Fibroblast of the aortic adventitia (primary cell): ENCODE data around the gene YTHDF1. TPM values are rescaled to one million over a fixed set of nuclear protein-coding genes. Genes with fewer than 3 reads are reported as not detected.
"Not testable (repeated sequence)": the region's sequence is repeated elsewhere in the genome, so short reads cannot be mapped to it uniquely, and the experiment has no call there.

ENCODE experiments used
- DNase-seq: peaks from one replicate; pipeline ENCODE4 v3.0.0-alpha.2; 2010; ENCODE audit warnings: low read depth
- H3K4me3 ChIP-seq: 2 replicates; pipeline ENCODE4 v1.5.1; 2011; ENCODE audit warnings: low read depth, mild to moderate bottlenecking, control low read depth, low read length, moderate library complexity
- CTCF ChIP-seq: IDR thresholded peaks from 2 replicates; pipeline ENCODE4 v1.5.1; 2011; ENCODE audit warnings: mild to moderate bottlenecking, low read length, control low read depth, inconsistent platforms; ENCODE audit not compliant: insufficient read depth
- total RNA-seq: library from RNA; depleted of rRNA; stranded (reverse); fragments of >200 nt; gene quantifications from 2 replicates; pipeline ENCODE4 v1.2.3, GENCODE V29; 2012; ENCODE audit warnings: low replicate concordance

Gene YTHDF1
- total RNA-seq, 1 donor: 24.8 TPM

- H3K4me3 ChIP-seq: no peak overlapping the region
- DNase-seq: no peak
- TF ChIP-seq CTCF: no peak
These were observed 38.9 kb upstream of the YTHDF1 start for GRCh38 chr20:63254606-63255384.

- H3K4me3 ChIP-seq: peak within 1 kb of the TSS; percentile 9
- DNase-seq: no peak
These were observed 38.3 kb upstream of the YTHDF1 start, which contains the start of gene NKAIN4 for GRCh38 chr20:63254232-63254605. Gene NKAIN4 (minus strand): TSS chr20:63254463. CDS start chr20:63254450, 13 bp downstream.

GRCh38 chr20:63253438-63254231 is 37.7 kb upstream of the YTHDF1 start:
- no peak for TF ChIP-seq CTCF
- H3K4me3 ChIP-seq: peak overlapping the region; percentile 9
- DNase-seq: no peak

More at GRCh38 chr20:63254232-63254605, 38.3 kb upstream of the YTHDF1 start, which contains the start of gene NKAIN4:
- TF ChIP-seq CTCF: no peak

GRCh38 chr20:63253065-63253437 is 37.1 kb upstream of the YTHDF1 start:
- DNase-seq: no peak
- no peak for TF ChIP-seq CTCF
- H3K4me3 ChIP-seq: no peak overlapping the region

- DNase-seq: no peak
- no peak for TF ChIP-seq CTCF
These were observed 36.4 kb upstream of the YTHDF1 start for GRCh38 chr20:63252284-63252711.

GRCh38 chr20:63251350-63251749 is 35.4 kb upstream of the YTHDF1 start:
- H3K4me3 ChIP-seq, DNase-seq: not testable (repeated sequence)

More at GRCh38 chr20:63252284-63252711, 36.4 kb upstream of the YTHDF1 start:
- H3K4me3 ChIP-seq: no peak overlapping the region

GRCh38 chr20:63249891-63250290 is 34.0 kb upstream of the YTHDF1 start:
- no peak for TF ChIP-seq CTCF
- no peak for DNase-seq
- no peak overlapping the region for H3K4me3 ChIP-seq
